ENCODE data around the gene GCNA. TPM values are rescaled to one million over a fixed set of nuclear protein-coding genes. Genes with fewer than 3 reads are reported as not detected.
"Not testable (repeated sequence)": the region's sequence is repeated elsewhere in the genome, so short reads cannot be mapped to it uniquely, and the experiment has no call there.

Gene GCNA
- polyA plus RNA-seq, 3 donors from 2014 or later: 0.63 to 1.8 (median 1.3) TPM

DNA sequence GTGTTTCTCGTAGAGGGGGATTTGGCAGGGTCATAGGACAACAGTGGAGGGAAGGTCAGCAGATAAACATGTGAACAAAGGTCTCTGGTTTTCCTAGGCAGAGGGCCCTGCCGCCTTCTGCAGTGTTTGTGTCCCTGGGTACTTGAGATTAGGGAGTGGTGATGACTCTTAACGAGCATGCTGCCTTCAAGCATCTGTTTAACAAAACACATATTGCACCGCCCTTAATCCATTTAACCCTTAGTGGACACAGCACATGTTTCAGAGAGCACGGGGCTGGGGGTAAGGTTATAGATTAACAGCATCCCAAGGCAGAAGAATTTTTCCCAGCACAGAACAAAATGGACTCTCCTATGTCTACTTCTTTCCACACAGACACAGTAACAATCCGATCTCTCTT lies 66.2 kb downstream of the GCNA start:
- H3K27ac Mint-ChIP-seq; H3K36me3 Mint-ChIP-seq; H3K4me1 Mint-ChIP-seq; H3K9me3 Mint-ChIP-seq; H3K4me3 Mint-ChIP-seq; H3K27me3 Mint-ChIP-seq (ENCODE audit: low read depth in 3 of 3); DNase-seq: not testable (repeated sequence)

DNA sequence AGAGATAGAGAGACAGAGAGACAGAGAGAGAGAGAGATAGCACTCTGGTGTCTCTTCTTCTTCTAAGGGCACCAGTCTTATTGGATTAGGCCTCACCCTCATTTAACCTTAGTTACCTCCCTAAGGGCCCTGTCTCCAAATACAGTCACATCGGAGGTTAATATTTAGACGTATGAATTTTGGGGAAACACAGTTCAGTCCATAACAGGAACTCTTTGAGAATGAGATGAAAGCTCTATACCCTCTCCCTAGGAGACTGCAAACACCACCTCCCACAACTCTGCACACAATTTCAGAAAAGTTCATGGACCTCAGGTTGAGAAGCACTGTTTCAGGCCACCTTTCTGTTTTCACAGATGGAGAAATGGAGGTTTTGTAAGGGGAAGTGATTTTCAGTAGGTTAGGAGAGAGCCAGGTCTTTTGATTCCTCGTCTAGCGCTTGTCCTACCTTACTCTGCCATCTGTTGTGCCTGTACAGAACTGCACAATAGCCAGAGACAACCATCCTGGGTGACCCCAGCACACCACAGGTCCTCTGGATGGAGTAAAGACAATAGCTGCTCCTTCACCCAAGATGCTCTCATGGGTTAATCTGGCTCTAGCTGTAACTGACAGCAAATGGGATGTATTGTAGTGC lies 72.2 kb downstream of the GCNA start:
- no peaks in the 10 kb centered on the region for H3K36me3 Mint-ChIP-seq
- H3K4me3 Mint-ChIP-seq: no peak overlapping the region
- peaks cover under 1 to 13% (median 5%) of the 10 kb centered on the region in 3 donors for H3K27me3 Mint-ChIP-seq (ENCODE audit: low read depth in 3 of 3)
- no peaks in the 10 kb centered on the region for H3K9me3 Mint-ChIP-seq
- peak in 2 of 3 donors; percentile 30 to 32 for DNase-seq
- H3K4me1 Mint-ChIP-seq: peaks cover 0 to 3% of the 10 kb centered on the region in 2 donors
- H3K27ac Mint-ChIP-seq: peak overlapping the region in 1 of 6 donors; percentile 31

DNA sequence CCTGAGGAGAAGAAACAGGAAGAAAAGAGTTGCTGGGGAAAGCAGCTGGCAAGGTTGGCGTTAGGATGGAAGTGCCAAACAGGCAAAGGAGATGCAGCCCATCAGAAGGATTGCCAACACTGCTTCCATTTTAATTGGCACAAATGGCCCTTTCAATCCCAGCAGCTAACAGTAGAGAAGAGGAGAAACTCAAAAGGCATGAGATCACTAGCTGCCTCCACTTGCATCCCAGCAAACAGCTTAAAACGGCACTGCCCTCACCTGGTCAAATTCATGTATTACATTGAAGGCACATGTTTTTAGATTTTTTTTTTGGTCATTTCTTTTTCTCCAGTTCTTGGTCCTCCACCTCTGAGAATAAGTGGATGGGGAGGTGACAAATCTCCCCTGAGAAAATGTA lies 74.2 kb downstream of the GCNA start:
- Mint-ChIP-seq H3K9me3 (no peaks in the 10 kb centered on the region), H3K36me3 (no peaks in the 10 kb centered on the region), H3K4me1 (peaks cover 0 to 3% of the 10 kb centered on the region in 2 donors), H3K27ac (peak overlapping the region in 1 of 6 donors; percentile 25), H3K4me3 (no peak overlapping the region), H3K27me3 (ENCODE audit: low read depth in 3 of 3) (peaks cover 0 to 16% (median 6%) of the 10 kb centered on the region in 3 donors)
- peak; percentile 47 to 59 (median 59) for DNase-seq

DNA sequence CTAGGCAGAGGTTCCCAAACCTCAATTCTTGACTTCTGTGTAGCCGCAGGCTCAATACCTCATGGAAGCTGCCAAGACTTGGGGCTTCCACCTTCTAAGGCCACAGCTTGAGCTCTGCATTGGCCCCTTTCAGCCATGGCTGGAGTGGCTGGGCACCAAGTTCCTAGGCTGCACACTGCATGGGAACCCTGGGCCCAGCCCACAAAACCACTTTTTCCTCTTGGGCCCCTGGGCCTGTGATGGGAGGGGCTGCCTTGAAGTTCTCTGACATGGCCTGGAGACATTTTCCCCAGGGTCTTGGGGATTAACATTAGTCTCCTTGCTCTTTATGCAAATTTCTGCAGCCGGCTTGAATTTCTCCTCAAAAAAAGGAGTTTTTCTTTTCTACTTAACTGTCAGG lies 75.1 kb downstream of the GCNA start:
- no peak for DNase-seq
- Mint-ChIP-seq H3K4me3 (no peak overlapping the region), H3K27me3 (ENCODE audit: low read depth in 3 of 3) (peaks cover under 1 to 15% (median 5%) of the 10 kb centered on the region in 3 donors), H3K36me3 (no peaks in the 10 kb centered on the region), H3K27ac (no peak overlapping the region), H3K9me3 (no peaks in the 10 kb centered on the region), H3K4me1 (peaks cover 0 to 3% of the 10 kb centered on the region in 2 donors)

DNA sequence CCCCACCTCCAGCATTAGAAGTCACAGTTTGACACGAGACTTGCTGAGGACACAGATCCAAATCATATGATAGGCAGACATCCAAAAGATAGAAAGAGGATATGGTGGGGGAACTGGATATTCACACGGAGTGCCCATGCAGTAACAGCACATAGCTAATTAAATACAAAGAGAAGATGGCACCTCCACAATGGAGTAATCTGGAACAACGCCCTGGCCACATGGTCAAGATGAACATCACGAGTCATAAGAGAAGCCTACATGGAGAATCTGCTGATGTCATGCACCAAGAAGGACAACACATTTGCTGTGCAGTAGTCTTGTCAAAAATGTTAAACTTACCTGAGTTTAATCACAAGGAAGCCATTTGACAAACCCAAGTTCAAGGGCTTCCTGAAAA lies 79.0 kb downstream of the GCNA start:
- H3K27ac Mint-ChIP-seq: no peak overlapping the region
- no peak for DNase-seq
- peaks cover 5 to 14% of the 10 kb centered on the region in 2 donors for H3K4me1 Mint-ChIP-seq
- H3K36me3 Mint-ChIP-seq: no peaks in the 10 kb centered on the region
- no peak overlapping the region for H3K4me3 Mint-ChIP-seq
- no peaks in the 10 kb centered on the region for H3K9me3 Mint-ChIP-seq
- H3K27me3 Mint-ChIP-seq (ENCODE audit: low read depth in 3 of 3): peaks cover 4 to 24% (median 6%) of the 10 kb centered on the region in 3 donors

DNA sequence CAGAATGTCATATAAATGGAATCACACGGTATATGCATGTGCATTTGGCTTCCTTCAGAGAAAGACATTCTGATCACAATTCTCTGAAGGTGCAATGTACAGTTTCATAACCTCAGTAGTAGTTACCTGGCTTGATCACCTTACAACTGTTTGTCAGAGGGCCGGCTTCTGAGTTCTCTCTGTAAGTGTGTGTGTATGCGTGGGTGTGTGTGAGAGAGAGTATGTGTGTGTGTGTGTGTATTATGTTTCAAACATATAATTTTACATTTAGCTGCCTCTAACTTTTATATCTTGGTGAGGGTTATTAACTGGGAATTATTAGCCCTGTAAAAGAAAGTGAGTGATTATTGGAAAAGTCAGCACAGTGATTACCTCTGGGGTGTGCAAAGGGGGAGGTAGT lies 81.1 kb downstream of the GCNA start:
- H3K4me1 Mint-ChIP-seq: peaks cover 15 to 28% of the 10 kb centered on the region in 2 donors
- H3K36me3 Mint-ChIP-seq: no peaks in the 10 kb centered on the region
- H3K9me3 Mint-ChIP-seq: no peaks in the 10 kb centered on the region
- H3K27ac Mint-ChIP-seq: no peak overlapping the region
- no peak for DNase-seq
- H3K27me3 Mint-ChIP-seq (ENCODE audit: low read depth in 3 of 3): peaks cover 6 to 23% (median 7%) of the 10 kb centered on the region in 3 donors
- no peak overlapping the region for H3K4me3 Mint-ChIP-seq

DNA sequence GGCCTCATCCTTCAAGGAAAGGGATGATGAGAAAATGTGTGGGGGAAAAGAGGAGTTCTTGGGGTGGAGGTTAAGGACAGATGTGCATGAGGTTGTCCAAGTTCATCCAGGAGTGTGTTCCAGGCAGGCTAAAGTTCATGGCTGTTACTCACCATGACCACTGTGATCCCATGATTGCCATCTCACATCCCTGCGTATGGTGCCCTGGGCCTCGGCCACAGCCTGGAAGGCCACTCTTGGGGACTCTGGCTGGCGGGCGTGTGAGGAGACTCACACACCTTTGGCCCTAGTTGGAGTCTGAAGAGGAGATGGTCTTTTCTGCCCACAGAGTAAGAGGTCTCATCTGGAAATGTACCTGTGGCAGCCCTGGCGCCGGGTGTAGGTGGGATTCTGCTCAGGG lies 81.7 kb downstream of the GCNA start:
- no peak overlapping the region for H3K27ac Mint-ChIP-seq
- no peaks in the 10 kb centered on the region for H3K36me3 Mint-ChIP-seq
- H3K4me1 Mint-ChIP-seq: peaks cover 15 to 28% of the 10 kb centered on the region in 2 donors
- H3K4me3 Mint-ChIP-seq: no peak overlapping the region
- no peaks in the 10 kb centered on the region for H3K9me3 Mint-ChIP-seq
- H3K27me3 Mint-ChIP-seq (ENCODE audit: low read depth in 3 of 3): peaks cover 4 to 18% (median 7%) of the 10 kb centered on the region in 3 donors
- DNase-seq: no peak

DNA sequence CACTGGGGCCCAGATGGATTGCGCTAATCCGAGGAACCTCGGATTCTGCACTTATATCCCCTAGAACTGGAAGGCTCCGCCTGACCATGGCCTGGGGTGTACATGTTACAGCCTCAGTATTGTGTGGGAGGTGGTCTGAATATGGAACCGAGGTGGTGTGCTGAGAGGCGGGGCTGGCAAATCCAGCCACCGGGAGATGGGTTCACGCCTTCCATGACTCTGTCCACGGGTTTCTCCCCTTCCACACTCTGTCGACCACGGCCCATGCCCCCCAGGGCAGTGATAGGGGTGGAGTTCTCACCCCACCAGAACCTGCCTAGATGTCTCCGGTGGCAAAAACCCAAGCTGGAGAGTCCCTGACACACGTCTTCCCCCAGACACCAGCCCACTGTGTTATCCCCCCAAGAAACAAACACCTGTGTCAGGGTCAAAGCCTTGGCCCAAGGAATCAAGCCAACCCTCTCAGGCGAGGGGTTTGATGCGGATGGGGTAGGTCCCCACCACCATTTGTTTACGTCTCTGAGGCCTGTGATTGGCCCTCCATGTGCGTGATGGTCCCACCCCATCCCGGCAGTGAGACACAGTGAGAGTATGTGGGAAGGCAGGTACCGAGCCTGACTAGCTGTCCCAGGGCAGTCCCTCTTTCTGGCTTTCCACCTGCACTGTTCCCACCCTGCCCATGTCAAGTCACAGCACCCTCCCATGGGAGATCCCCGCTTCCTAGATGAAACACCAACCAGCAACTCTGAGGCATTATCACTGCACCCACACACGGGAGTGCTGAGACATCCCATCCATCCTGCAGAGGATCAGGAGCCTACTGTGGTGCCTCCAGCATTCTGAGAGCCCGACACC lies 82.6 kb downstream of the GCNA start:
- H3K4me1 Mint-ChIP-seq: peaks cover 15 to 28% of the 10 kb centered on the region in 2 donors
- peaks cover 4 to 15% (median 7%) of the 10 kb centered on the region in 3 donors for H3K27me3 Mint-ChIP-seq (ENCODE audit: low read depth in 3 of 3)
- DNase-seq: no peak
- H3K27ac Mint-ChIP-seq: peak overlapping the region in 1 of 6 donors; percentile 30
- H3K36me3 Mint-ChIP-seq: no peaks in the 10 kb centered on the region
- no peak overlapping the region for H3K4me3 Mint-ChIP-seq
- no peaks in the 10 kb centered on the region for H3K9me3 Mint-ChIP-seq

DNA sequence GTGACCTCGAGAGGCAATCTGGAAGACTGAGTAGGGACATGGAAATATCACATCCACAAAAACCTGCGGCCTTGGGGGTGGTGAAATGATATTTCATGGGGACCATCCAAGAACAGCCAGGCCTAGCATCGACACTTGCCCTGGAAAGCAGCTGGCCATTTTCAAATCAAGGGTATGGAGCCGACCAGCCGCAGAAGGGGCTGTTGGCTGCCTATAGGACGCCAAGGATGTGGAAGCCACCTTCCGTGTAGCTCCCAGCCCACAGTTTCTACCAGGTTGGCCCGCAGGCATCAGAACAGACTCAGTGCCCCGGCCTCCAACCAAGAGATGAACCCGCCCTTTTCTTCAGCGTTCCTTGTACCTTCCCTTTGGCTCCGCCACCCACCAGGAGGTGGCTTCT lies 83.7 kb downstream of the GCNA start:
- Mint-ChIP-seq H3K27ac (peak overlapping the region in 3 of 6 donors; percentile 1 to 72 (median 62)), H3K4me3 (no peak overlapping the region), H3K36me3 (no peaks in the 10 kb centered on the region), H3K27me3 (ENCODE audit: low read depth in 3 of 3) (peaks cover 3 to 13% (median 7%) of the 10 kb centered on the region in 3 donors), H3K9me3 (no peaks in the 10 kb centered on the region), H3K4me1 (peaks cover 15 to 28% of the 10 kb centered on the region in 2 donors)
- no peak for DNase-seq

DNA sequence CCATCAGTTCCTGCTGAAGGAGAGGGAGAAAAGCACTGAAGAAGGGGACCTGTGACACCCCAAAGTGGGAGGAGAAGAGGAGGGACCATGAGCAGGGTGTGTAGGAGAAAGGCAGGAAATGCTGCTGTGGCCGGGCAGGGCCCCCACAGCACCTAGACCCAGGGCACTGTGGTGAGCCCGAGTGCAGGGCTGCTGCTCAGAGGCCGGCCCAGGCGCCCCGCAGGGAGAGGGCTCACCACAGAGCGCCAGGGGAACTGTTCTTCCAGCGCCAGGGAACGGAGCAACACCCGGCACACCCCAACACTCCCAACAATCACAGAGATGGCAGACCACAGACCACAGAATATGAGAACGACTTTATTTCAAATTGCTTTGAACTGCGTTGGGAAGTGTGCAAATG lies 84.4 kb downstream of the GCNA start:
- H3K36me3 Mint-ChIP-seq, H3K9me3 Mint-ChIP-seq: not testable (repeated sequence)
- Mint-ChIP-seq H3K4me3 (peak overlapping the region; percentile 62 to 69 (median 63)), H3K27me3 (ENCODE audit: low read depth in 3 of 3) (peaks cover 5 to 13% (median 7%) of the 10 kb centered on the region in 3 donors), H3K27ac (peak overlapping the region; percentile 0 to 77 (median 54)), H3K4me1 (peaks cover 15 to 28% of the 10 kb centered on the region in 2 donors)
- peak in 2 of 3 donors; percentile 28 to 30 for DNase-seq

Other genes starting within 250 kb of the GCNA start
- gene TAF1, start 212.1 kb upstream of the GCNA start, polyA plus RNA-seq: 10 to 100 TPM in 1 of 3 donors, 1 to 10 TPM in 2; 3.0 to 10.9 (median 3.3) TPM
- 10 to 100 TPM; 26.4 to 35.5 (median 28.7) TPM for gene OGT, start 45.3 kb upstream of the GCNA start, polyA plus RNA-seq
- 100 to 1,000 TPM in 1 of 3 donors, 10 to 100 TPM in 2; 31.1 to 108 (median 34.3) TPM for gene CXCR3, start 40.1 kb downstream of the GCNA start, polyA plus RNA-seq
- gene CXorf49, start 139.8 kb downstream of the GCNA start, polyA plus RNA-seq: not detected
- gene CXorf49B, start 184.9 kb downstream of the GCNA start, polyA plus RNA-seq: not detected

Measured in immature natural killer cell (primary cell).